Colonic mucosa (tissue), 4 donors: Measurements from ENCODE around the gene TBX21. TPM values are rescaled to one million over a fixed set of nuclear protein-coding genes. Genes with fewer than 3 reads are reported as not detected.

Experiments
- DNase-seq: peaks from one replicate; pipeline ENCODE4 v3.0.0-alpha.2; 2020
- H3K27ac ChIP-seq: fragments of 200-600 bp; one replicate; pipeline ENCODE4 v1.8.0; 2021
- H3K27me3 ChIP-seq: fragments of 200-600 bp; one replicate; pipeline ENCODE4 v1.8.0; 2021
- H3K36me3 ChIP-seq: fragments of 200-600 bp; one replicate; pipeline ENCODE4 v1.8.0; 2021
- H3K4me1 ChIP-seq: fragments of 200-600 bp; one replicate; pipeline ENCODE4 v1.8.0; 2021; ENCODE audit warnings: mild to moderate bottlenecking
- H3K4me3 ChIP-seq: fragments of 200-600 bp; one replicate; pipeline ENCODE4 v1.8.0; 2021
- H3K9ac ChIP-seq, 2 donors: one replicate each; pipeline ENCODE4 v1.7.0; 2013; ENCODE audit warnings: control low read depth in 2 of 2, low read depth in 2 of 2, low read length in 2 of 2
- H3K9me3 ChIP-seq: fragments of 200-600 bp; one replicate; pipeline ENCODE4 v1.8.0; 2021
- intact Hi-C: fragments of 100-400 bp; cut with DNase I; formaldehyde crosslinking; loops from one replicate; pipeline ENCODE4 v1.14.1; 2022
- total RNA-seq, 2 donors: library from RNA; stranded (reverse); fragmentation: NEBNext Ultra II Directional in 1 of 2; extraction: Animal tissue kit (Norgen Biotek cat#: 25700) in 1 of 2; gene quantifications; one replicate each; pipeline ENCODE4 v1.2.1, GENCODE V29; 2021
- TF ChIP-seq, protein P1 (sequence below): fragments of 200-600 bp; IDR thresholded peaks from one replicate; pipeline ENCODE4 v1.8.0; 2022; ENCODE audit warnings: antibody characterized with exemption, mild to moderate bottlenecking
- donor health status: healthy.
- donor health status: DM: no; HTN: no; CAD: no.
- donor health status: DM: no; HTN: no; CAD: no.

TBX21 gene
- total RNA-seq, 2 donors from 2014 or later = 0.40 to 0.49 TPM

DNA sequence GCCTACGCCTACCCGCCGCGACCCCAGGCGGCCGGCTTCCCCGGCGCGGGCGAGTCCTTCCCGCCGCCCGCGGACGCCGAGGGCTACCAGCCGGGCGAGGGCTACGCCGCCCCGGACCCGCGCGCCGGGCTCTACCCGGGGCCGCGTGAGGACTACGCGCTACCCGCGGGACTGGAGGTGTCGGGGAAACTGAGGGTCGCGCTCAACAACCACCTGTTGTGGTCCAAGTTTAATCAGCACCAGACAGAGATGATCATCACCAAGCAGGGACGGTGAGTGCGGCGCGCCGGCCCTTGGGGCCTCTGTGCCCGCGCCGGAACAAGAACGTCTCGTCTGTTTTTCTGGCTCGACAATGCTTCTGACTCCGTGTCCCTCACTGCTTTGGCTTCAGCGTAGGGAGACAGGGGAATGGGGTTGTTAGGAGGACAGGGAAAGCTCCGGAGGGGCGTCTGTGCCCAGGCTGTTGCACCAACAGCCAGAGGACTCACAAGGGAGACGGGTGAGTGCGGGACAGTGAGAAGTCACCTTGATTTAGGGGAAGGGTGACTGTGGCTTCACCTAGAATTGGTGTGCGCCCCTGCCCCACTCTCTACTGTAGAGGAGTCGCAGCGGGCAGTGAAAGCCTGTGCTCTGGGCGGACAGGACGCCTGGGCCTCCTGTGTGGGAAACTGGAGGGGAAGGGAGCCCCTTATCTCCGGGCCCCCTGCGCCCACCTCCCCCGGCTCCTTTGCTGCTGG is 806 bp downstream of the TBX21 start:
- Histone ChIP-seq H3K4me1 (peaks cover 3% of the 10 kb centered on the region), H3K9me3 (no peaks in the 10 kb centered on the region), H3K36me3 (no peaks in the 10 kb centered on the region), H3K27ac (peak overlapping the region; percentile 9), H3K9ac (peak overlapping the region in 1 of 2 donors; percentile 39), H3K27me3 (peaks cover 25% of the 10 kb centered on the region), H3K4me3 (peak overlapping the region; percentile 47)
- TF ChIP-seq, protein P1, sequence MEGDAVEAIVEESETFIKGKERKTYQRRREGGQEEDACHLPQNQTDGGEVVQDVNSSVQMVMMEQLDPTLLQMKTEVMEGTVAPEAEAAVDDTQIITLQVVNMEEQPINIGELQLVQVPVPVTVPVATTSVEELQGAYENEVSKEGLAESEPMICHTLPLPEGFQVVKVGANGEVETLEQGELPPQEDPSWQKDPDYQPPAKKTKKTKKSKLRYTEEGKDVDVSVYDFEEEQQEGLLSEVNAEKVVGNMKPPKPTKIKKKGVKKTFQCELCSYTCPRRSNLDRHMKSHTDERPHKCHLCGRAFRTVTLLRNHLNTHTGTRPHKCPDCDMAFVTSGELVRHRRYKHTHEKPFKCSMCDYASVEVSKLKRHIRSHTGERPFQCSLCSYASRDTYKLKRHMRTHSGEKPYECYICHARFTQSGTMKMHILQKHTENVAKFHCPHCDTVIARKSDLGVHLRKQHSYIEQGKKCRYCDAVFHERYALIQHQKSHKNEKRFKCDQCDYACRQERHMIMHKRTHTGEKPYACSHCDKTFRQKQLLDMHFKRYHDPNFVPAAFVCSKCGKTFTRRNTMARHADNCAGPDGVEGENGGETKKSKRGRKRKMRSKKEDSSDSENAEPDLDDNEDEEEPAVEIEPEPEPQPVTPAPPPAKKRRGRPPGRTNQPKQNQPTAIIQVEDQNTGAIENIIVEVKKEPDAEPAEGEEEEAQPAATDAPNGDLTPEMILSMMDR = no peak
- no peak for DNase-seq
- intact Hi-C loops = no loop called here

DNA sequence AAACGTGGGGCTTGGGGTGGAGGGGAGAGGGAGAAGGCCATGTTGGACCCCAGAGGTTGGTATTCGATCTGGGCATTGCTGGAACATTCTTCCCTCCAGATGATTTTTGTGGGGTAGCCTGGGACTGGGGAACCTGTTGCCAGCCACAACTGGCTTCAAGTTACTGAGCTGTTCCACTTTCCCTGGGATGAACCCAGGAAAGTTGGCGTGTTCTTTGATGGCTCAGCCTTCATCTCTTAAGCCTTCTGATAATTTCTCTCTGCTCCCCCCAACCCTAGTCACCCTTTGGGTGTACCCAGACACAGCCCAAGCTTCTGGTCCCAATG is 2.1 kb downstream of the TBX21 start:
- peak overlapping the region; percentile 2 for H3K4me3 ChIP-seq
- intact Hi-C loops = no loop called here
- peaks cover 3% of the 10 kb centered on the region for H3K4me1 ChIP-seq
- H3K36me3 ChIP-seq = no peaks in the 10 kb centered on the region
- no peak for DNase-seq
- no peak overlapping the region for H3K9ac ChIP-seq
- no peak overlapping the region for H3K27ac ChIP-seq
- H3K27me3 ChIP-seq = peaks cover 25% of the 10 kb centered on the region
- H3K9me3 ChIP-seq = no peaks in the 10 kb centered on the region
- TF ChIP-seq, protein P1 = no peak

DNA sequence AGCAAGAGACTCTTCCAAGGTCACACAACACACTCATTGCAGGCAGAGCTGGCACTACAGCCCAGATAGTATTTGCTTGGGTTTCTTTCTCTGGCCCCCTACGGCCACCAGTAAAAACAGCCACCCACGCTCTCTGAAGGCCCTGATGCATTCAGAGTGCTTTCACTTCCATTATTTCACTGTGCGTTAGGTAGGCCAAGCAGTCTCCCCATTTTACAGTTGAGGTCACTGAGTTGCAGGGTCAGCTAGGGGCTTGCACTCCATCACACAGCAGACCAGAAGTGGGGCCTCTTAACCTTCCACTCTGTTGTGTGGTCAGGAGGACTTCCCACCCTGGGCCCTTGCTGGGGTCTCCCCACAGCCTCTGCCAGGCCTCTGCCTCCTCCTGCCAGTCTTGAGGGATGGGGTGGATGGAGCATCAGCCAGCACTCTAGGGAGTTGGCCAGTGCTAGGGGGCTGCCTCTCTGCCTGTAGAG is 2.5 kb downstream of the TBX21 start:
- Histone ChIP-seq H3K4me3 (peak overlapping the region; percentile 2), H3K9me3 (no peaks in the 10 kb centered on the region), H3K4me1 (peaks cover 3% of the 10 kb centered on the region), H3K36me3 (no peaks in the 10 kb centered on the region), H3K27me3 (peaks cover 25% of the 10 kb centered on the region), H3K27ac (no peak overlapping the region), H3K9ac (no peak overlapping the region)
- intact Hi-C loops = no loop called here
- TF ChIP-seq, protein P1 = no peak
- no peak for DNase-seq

DNA sequence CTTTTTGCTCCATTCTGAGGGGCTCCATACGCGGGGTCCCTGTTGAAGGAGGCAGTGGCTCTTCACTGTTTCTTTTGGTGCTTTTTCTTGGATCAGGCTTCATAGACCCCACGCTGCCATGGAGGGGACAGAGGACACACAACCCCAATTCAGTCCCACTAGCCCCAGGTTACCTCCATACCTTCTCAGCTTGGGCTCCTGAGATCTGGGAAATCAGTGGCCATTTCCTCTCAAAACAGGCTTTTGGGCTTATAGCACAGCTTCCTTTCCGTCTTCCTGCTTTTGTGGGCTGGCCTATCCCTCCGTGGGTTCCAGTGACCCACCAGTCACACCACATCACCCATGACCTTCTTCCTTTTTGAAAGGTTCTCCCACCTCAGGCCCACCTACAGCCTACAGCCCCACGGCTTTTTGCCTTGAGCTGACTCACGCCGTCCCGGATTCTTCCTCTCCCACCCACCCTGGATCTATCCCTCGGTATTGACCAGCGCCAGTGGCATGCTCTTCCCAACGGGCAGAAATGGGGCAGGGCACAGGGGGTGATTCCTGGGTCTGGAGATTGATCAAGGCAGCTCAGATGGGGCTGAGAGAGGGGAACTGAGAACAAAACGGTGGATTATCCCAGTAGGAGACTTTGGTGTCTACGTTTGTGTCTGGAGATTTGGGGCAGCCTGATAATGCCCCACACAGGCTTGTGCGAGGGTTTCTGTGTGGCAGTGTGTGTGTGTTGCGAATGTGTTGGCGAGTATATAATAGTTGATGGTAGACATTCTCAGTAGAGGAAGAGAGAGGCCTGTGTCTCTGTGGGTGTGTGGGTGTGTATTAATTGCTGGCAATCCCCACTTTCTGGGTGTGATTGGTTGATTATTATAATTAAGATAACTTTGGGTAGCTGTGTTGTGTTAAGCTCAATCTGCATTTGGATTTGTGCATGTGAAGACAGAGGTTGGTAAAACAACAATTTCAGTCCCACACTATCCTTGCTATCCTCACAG is 3.8 kb downstream of the TBX21 start:
- Histone ChIP-seq H3K27ac (no peak overlapping the region), H3K27me3 (peaks cover 21% of the 10 kb centered on the region), H3K9ac (no peak overlapping the region), H3K4me1 (peaks cover 3% of the 10 kb centered on the region), H3K36me3 (no peaks in the 10 kb centered on the region), H3K4me3 (no peak overlapping the region), H3K9me3 (no peaks in the 10 kb centered on the region)
- TF ChIP-seq, protein P1 = no peak
- DNase-seq = no peak
- intact Hi-C loops = no loop called here

DNA sequence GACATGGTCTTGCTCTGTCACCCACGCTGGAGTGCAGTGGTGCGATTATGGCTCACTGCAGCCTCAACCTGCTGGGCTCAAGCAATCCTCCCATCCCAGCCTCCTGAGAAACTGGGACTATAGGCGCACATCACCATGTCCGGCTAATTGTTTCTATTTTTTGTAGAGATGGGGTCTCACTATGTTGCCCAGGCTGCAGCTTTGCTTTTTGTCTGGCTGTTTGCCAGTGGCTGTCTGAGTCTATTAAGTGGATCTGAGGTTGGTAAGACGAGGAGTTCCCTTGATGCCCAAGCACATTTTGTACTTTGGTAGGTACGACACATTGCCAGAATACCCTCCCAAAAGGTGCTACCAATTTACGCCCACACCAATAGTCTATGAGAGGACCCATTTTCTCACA is 5.1 kb downstream of the TBX21 start:
- Histone ChIP-seq H3K27ac (no peak overlapping the region), H3K9ac (no peak overlapping the region), H3K4me3 (no peak overlapping the region), H3K27me3 (peaks cover 10% of the 10 kb centered on the region), H3K4me1 (peaks cover 2% of the 10 kb centered on the region), H3K9me3 (no peaks in the 10 kb centered on the region), H3K36me3 (no peaks in the 10 kb centered on the region)
- intact Hi-C loops = no loop called here
- DNase-seq = no peak
- TF ChIP-seq, protein P1 = no peak
